ENCODE measurements around the gene TMEM87B.

- TF ChIP-seq POLR2A (IDR thresholded peaks at IDR 0.05; ENCODE audit: low read length) (no peak), GATA1 (IDR thresholded peaks at IDR 0.05; ENCODE audit: low read depth, low read length) (no peak)
These were observed 55.9 kb downstream of the TMEM87B start for GRCh38 chr2:112110966-112111365.
